ENCODE results near the gene KAZN.

KAZN gene

DNA sequence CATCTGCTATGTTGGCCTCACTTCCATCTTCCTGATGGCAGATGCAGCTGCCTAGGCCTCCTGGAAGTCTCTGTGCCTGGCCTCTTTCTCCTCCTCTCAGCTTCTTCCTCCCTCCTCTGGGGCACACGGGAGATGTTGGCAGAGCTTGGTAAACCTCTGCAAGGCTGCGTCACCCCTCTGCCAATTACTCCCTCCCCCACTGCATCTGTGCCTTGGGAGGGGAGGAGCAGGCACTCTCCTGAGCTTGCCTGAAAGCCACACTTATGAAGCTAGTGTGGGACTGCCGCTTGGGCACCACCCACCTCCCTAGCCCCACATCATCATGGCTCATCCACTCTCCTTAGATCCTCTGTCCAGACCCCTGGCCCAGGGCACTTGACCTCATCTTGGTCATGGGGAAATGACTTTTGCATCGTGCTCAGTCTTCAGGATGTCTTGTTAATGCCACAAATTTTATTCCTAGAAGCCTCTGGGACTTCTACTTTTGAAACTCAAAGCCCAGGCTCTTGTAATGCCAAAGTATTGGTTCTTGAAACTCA lies 547.7 kb downstream of the KAZN start:
- H3F3A ChIP-seq (ENCODE audit: low read depth) = no peaks in the 10 kb centered on the region

GRCh38 chr1:15146971-15147376 lies 548.5 kb downstream of the KAZN start:
- no peak overlapping the region for H3K4me2 ChIP-seq (ENCODE audit: low read depth, low read length, poor library complexity, severe bottlenecking)
- peaks cover under 1% of the 10 kb centered on the region for H3K4me1 ChIP-seq (ENCODE audit: insufficient read depth, low read length, poor library complexity, severe bottlenecking)
- no peaks in the 10 kb centered on the region for H3K27me3 ChIP-seq (ENCODE audit: insufficient read depth, low read length, poor library complexity, severe bottlenecking)
- no peaks in the 10 kb centered on the region for H3K9me3 ChIP-seq (ENCODE audit: insufficient read depth, low read depth, low read length)
- no peak overlapping the region for H3K9ac ChIP-seq (ENCODE audit: low read depth, low read length, poor library complexity, severe bottlenecking)
- no peak overlapping the region for H3K4me3 ChIP-seq (ENCODE audit: low read length, poor library complexity, severe bottlenecking)
- no peak for TF ChIP-seq EZH2phosphoT487 (IDR thresholded peaks at IDR 0.05; ENCODE audit: borderline replicate concordance)
- TF ChIP-seq CTCF (conservative IDR thresholded peaks at IDR 0.05; ENCODE audit: low read length) = no peak
- no peak overlapping the region for H2AFZ ChIP-seq (ENCODE audit: low read length)
- no peaks in the 10 kb centered on the region for H3K9me2 ChIP-seq (replicated peaks; ENCODE audit: low read depth, low read length)
- H4K20me1 ChIP-seq (ENCODE audit: insufficient read depth, low read length, poor library complexity, severe bottlenecking) = no peaks in the 10 kb centered on the region
- H3F3A ChIP-seq (ENCODE audit: low read depth) = no peaks in the 10 kb centered on the region
- H3K36me3 ChIP-seq (ENCODE audit: insufficient read depth, low read length) = no peaks in the 10 kb centered on the region
- no peaks in the 10 kb centered on the region for H3K79me2 ChIP-seq (ENCODE audit: insufficient read depth, low read length)

More for the DNA sequence above, 547.7 kb downstream of the KAZN start:
- H3K4me1 ChIP-seq (ENCODE audit: insufficient read depth, low read length, poor library complexity, severe bottlenecking) = peaks cover 5% of the 10 kb centered on the region
- no peaks in the 10 kb centered on the region for H3K36me3 ChIP-seq (ENCODE audit: insufficient read depth, low read length)
- H3K79me2 ChIP-seq (ENCODE audit: insufficient read depth, low read length) = no peaks in the 10 kb centered on the region
- no peak overlapping the region for H2AFZ ChIP-seq (ENCODE audit: low read length)
- H3K27me3 ChIP-seq (ENCODE audit: insufficient read depth, low read length, poor library complexity, severe bottlenecking) = no peaks in the 10 kb centered on the region
- no peak overlapping the region for H3K4me3 ChIP-seq (ENCODE audit: low read length, poor library complexity, severe bottlenecking)
- no peak overlapping the region for H3K4me2 ChIP-seq (ENCODE audit: low read depth, low read length, poor library complexity, severe bottlenecking)
- H3K9me3 ChIP-seq (ENCODE audit: insufficient read depth, low read depth, low read length) = no peaks in the 10 kb centered on the region
- H4K20me1 ChIP-seq (ENCODE audit: insufficient read depth, low read length, poor library complexity, severe bottlenecking) = no peaks in the 10 kb centered on the region
- H3K9ac ChIP-seq (ENCODE audit: low read depth, low read length, poor library complexity, severe bottlenecking) = no peak overlapping the region
- H3K9me2 ChIP-seq (replicated peaks; ENCODE audit: low read depth, low read length) = no peaks in the 10 kb centered on the region
- no peak for TF ChIP-seq EZH2phosphoT487 (IDR thresholded peaks at IDR 0.05; ENCODE audit: borderline replicate concordance)
- TF ChIP-seq CTCF (conservative IDR thresholded peaks at IDR 0.05; ENCODE audit: low read length) = no peak

DNA sequence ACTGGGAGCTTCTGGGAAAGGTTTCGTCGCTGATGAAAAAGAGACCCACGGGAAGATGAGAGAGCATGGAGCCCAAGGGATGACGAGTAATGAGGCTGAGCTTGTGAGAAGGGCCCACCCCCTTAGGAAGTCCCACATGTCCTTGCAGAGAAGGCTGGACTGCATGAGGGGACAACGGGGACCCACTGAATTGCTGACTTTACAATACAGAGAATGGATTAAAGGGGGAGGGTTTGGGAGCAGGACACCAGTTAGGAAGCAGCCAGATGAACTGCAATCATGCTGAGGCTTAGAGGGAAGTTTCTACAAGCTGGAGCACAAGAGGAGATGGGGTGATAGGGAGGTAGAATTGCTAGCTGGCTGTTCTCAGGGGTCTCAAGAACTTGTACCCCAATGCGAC lies 549.5 kb downstream of the KAZN start:
- H2AFZ ChIP-seq (ENCODE audit: low read length) = no peak overlapping the region
- no peaks in the 10 kb centered on the region for H3K79me2 ChIP-seq (ENCODE audit: insufficient read depth, low read length)
- peaks cover 6% of the 10 kb centered on the region for H3K27me3 ChIP-seq (ENCODE audit: insufficient read depth, low read length, poor library complexity, severe bottlenecking)
- no peak overlapping the region for H3K9ac ChIP-seq (ENCODE audit: low read depth, low read length, poor library complexity, severe bottlenecking)
- no peaks in the 10 kb centered on the region for H3F3A ChIP-seq (ENCODE audit: low read depth)
- H3K9me2 ChIP-seq (replicated peaks; ENCODE audit: low read depth, low read length) = no peaks in the 10 kb centered on the region
- no peaks in the 10 kb centered on the region for H4K20me1 ChIP-seq (ENCODE audit: insufficient read depth, low read length, poor library complexity, severe bottlenecking)
- no peak overlapping the region for H3K4me3 ChIP-seq (ENCODE audit: low read length, poor library complexity, severe bottlenecking)
- H3K4me1 ChIP-seq (ENCODE audit: insufficient read depth, low read length, poor library complexity, severe bottlenecking) = no peaks in the 10 kb centered on the region
- H3K4me2 ChIP-seq (ENCODE audit: low read depth, low read length, poor library complexity, severe bottlenecking) = no peak overlapping the region
- no peaks in the 10 kb centered on the region for H3K9me3 ChIP-seq (ENCODE audit: insufficient read depth, low read depth, low read length)
- no peaks in the 10 kb centered on the region for H3K36me3 ChIP-seq (ENCODE audit: insufficient read depth, low read length)
- TF ChIP-seq EZH2phosphoT487 (IDR thresholded peaks at IDR 0.05; ENCODE audit: borderline replicate concordance) = no peak
- TF ChIP-seq CTCF (conservative IDR thresholded peaks at IDR 0.05; ENCODE audit: low read length) = no peak
